GM12878 (cell line): ENCODE measurements around the gene ATP6V1D. TPM values are rescaled to one million over a fixed set of nuclear protein-coding genes. Genes with fewer than 3 reads are reported as not detected.

Experiments used
- ATF2 ChIP-seq: IDR thresholded peaks from 2 replicates; pipeline ENCODE4 v1.6.1; 2012; ENCODE audit warnings: low read length, inconsistent platforms
- BCL3 ChIP-seq: IDR thresholded peaks from 2 replicates; pipeline ENCODE4 v1.6.1; 2011; ENCODE audit warnings: borderline replicate concordance, low read depth, mild to moderate bottlenecking, moderate library complexity, low read length; ENCODE audit not compliant: insufficient read depth, poor library complexity, severe bottlenecking
- EGR1 ChIP-seq, 2 experiments: IDR thresholded peaks; 1 replicate in 1 of 2; 2 replicates in 1 of 2; pipeline ENCODE4 v1.6.1; 2011 to 2012; ENCODE audit warnings: low read depth in 2 of 2, low read length in 2 of 2, borderline replicate concordance in 1 of 2, mild to moderate bottlenecking in 1 of 2, moderate library complexity in 1 of 2
- ELK1 ChIP-seq: IDR thresholded peaks from 2 replicates; pipeline ENCODE4 v1.6.1; 2012; ENCODE audit warnings: low read depth, low read length, improper control_type of control experiment
- FOS ChIP-seq: IDR thresholded peaks from 3 replicates; pipeline ENCODE4 v1.6.1; 2011; ENCODE audit warnings: borderline replicate concordance; ENCODE audit not compliant: insufficient read length; ENCODE audit errors: extremely low read depth
- HDAC2 ChIP-seq: fragments of 200-600 bp; sonication (generic); IDR thresholded peaks from 2 replicates; pipeline ENCODE4 v1.6.1; 2017
- HDAC6 ChIP-seq: fragments of 200-600 bp; sonication (generic); IDR thresholded peaks from one replicate; pipeline ENCODE4 v1.8.0; 2017; ENCODE audit warnings: antibody characterized with exemption; ENCODE audit not compliant: unreplicated experiment
- IKZF1 ChIP-seq: fragments of 450-650 bp; conservative IDR thresholded peaks from 2 replicates; pipeline ENCODE4 v1.6.1; 2017; ENCODE audit warnings: antibody characterized with exemption, mild to moderate bottlenecking
- IRF4 ChIP-seq: IDR thresholded peaks from 2 replicates; pipeline ENCODE4 v1.6.1; 2011; ENCODE audit warnings: low read depth, low read length
- MEF2A ChIP-seq: IDR thresholded peaks from 2 replicates; pipeline ENCODE4 v1.6.1; 2011; ENCODE audit warnings: low read depth, mild to moderate bottlenecking, low read length, moderate library complexity; ENCODE audit not compliant: insufficient read depth
- MYB ChIP-seq: fragments of 150-350 bp; IDR thresholded peaks from 2 replicates; pipeline ENCODE4 v1.6.1; 2014; ENCODE audit warnings: mild to moderate bottlenecking, low read depth, low read length, borderline replicate concordance
- NBN ChIP-seq: fragments of 450-650 bp; IDR thresholded peaks from 2 replicates; pipeline ENCODE4 v1.6.1; 2016
- NFYB ChIP-seq: IDR thresholded peaks from 2 replicates; pipeline ENCODE4 v1.6.1; 2011; ENCODE audit warnings: low read depth, mild to moderate bottlenecking, low read length, improper control_type of control experiment, moderate library complexity; ENCODE audit not compliant: insufficient read depth
- NR2C1 ChIP-seq: fragments of 450-650 bp; IDR thresholded peaks from 2 replicates; pipeline ENCODE4 v1.6.1; 2017; ENCODE audit warnings: antibody characterized with exemption, mild to moderate bottlenecking, moderate library complexity
- NR2C2 ChIP-seq: IDR thresholded peaks from 2 replicates; pipeline ENCODE4 v1.6.1; 2011; ENCODE audit warnings: borderline replicate concordance, low read depth; ENCODE audit not compliant: control insufficient read depth, insufficient read length
- PAX8 ChIP-seq: fragments of 450-650 bp; IDR thresholded peaks from 2 replicates; pipeline ENCODE4 v1.6.1; 2017; ENCODE audit warnings: mild to moderate bottlenecking, moderate library complexity
- PML ChIP-seq: IDR thresholded peaks from 2 replicates; pipeline ENCODE4 v1.6.1; 2012; ENCODE audit warnings: low read length, inconsistent platforms
- POLR2AphosphoS2 ChIP-seq: IDR thresholded peaks from 2 replicates; pipeline ENCODE4 v1.6.1; 2011; ENCODE audit warnings: low read depth, mild to moderate bottlenecking, low read length, improper control_type of control experiment, moderate library complexity
- RCOR1 ChIP-seq: conservative IDR thresholded peaks from 2 replicates; pipeline ENCODE4 v1.6.1; 2012; ENCODE audit warnings: low read depth, low read length, improper control_type of control experiment
- RELA ChIP-seq: fragments of 450-650 bp; IDR thresholded peaks from 2 replicates; pipeline ENCODE4 v1.8.0; 2014; ENCODE audit warnings: borderline replicate concordance; ENCODE audit not compliant: partially characterized antibody
- REST ChIP-seq: IDR thresholded peaks from 2 replicates; pipeline ENCODE4 v1.6.1; 2012; ENCODE audit warnings: mild to moderate bottlenecking, low read depth, low read length
- TCF12 ChIP-seq: IDR thresholded peaks from 2 replicates; pipeline ENCODE4 v1.6.1; 2011; ENCODE audit warnings: low read depth, mild to moderate bottlenecking, low read length
- WRNIP1 ChIP-seq: IDR thresholded peaks from 2 replicates; pipeline ENCODE4 v1.6.1; 2011; ENCODE audit warnings: low read depth, low read length, improper control_type of control experiment, borderline replicate concordance
- ZNF622 ChIP-seq: fragments of 450-650 bp; IDR thresholded peaks from 2 replicates; pipeline ENCODE4 v1.6.1; 2017; ENCODE audit warnings: mild to moderate bottlenecking, inconsistent platforms
- ZSCAN29 ChIP-seq: fragments of 450-650 bp; IDR thresholded peaks from 2 replicates; pipeline ENCODE4 v1.6.1; 2017; ENCODE audit warnings: mild to moderate bottlenecking, moderate library complexity
- polyA plus RNA-seq, 11 experiments: library from polyadenylated mRNA; depleted of rRNA in 4 of 11; unstranded in 6 of 11; stranded (reverse) in 5 of 11; fragments of >200 nt; fragmentation: Nextera tagmentation in 4 of 11; fragmentation: Illumina TruSeq in 1 of 11; extraction: Ambion mirVana in 4 of 11; extraction: Trizol in 1 of 11; gene quantifications; 1 replicate in 1 of 11; 2 replicates in 10 of 11; pipeline versions ENCODE4 v1.2.1 to v1.2.3, GENCODE V29; 2011 to 2016; ENCODE audit warnings: inconsistent platforms in 2 of 11, missing spikeins in 2 of 11, low read depth in 1 of 11
- total RNA-seq, 4 experiments: library from RNA; depleted of rRNA in 3 of 4; stranded (reverse); fragments of >200 nt in 3 of 4; fragmentation: Illumina TruSeq in 1 of 4; extraction: Trizol in 1 of 4; gene quantifications; 2 replicates each; pipeline versions ENCODE4 v1.2.1 to v1.2.3, GENCODE V29; 2013 to 2021

The ATP6V1D gene
- total and polyA plus RNA-seq, 10 of the 15 experiments (the other 5 are each of a cell fraction or from before 2014, with no cell fraction given): 24.0 to 71.6 (median 47.8) TPM

- peak; percentile 83; the same call in 1 of the 2 replicates for TF ChIP-seq POLR2AphosphoS2
- TF ChIP-seq ZSCAN29: no peak
- TF ChIP-seq WRNIP1: no peak
- no peak for TF ChIP-seq IRF4
- peak; percentile 64; the same call in 1 of the 2 replicates for TF ChIP-seq TCF12
- peak; percentile 96 for TF ChIP-seq NBN
- TF ChIP-seq HDAC2: no peak
- TF ChIP-seq MEF2A: no peak
- TF ChIP-seq BCL3: no peak
- no peak for TF ChIP-seq FOS
- no peak for TF ChIP-seq ZNF622
- peak; percentile 94 for TF ChIP-seq NR2C1
- no peak for TF ChIP-seq RCOR1
- no peak for TF ChIP-seq MYB
- TF ChIP-seq PAX8: no peak
- TF ChIP-seq NFYB: no peak
- TF ChIP-seq PML: peak; percentile 86
- TF ChIP-seq ATF2: no peak
- no peak for TF ChIP-seq HDAC6
- no peak for TF ChIP-seq NR2C2
- peak; percentile 98 for TF ChIP-seq ELK1
- TF ChIP-seq RELA: peak; percentile 8
- TF ChIP-seq EGR1 (IDR thresholded peaks at IDR 0.05; ENCODE audit: borderline replicate concordance in 1 of 2, low read depth in 2 of 2, low read length in 2 of 2): 0 out of 3 replicates have a peak, but pooled peaks of 1 of the 2 experiments have one; percentile 50
- no peak for TF ChIP-seq REST
- TF ChIP-seq IKZF1: peak; percentile 91
These were observed at the start of gene ATP6V1D, which contains the start of gene EIF2S1 (continued) for GRCh38 chr14:67359775-67360469.
